Stimulated activated CD8-positive, alpha-beta memory T cell treated with anti-CD3 and anti-CD28 coated beads, Interleukin-15, amount 100 ng/mL, for 48 hours (primary cell): ENCODE results near the gene FOXP1.

Source experiments
- DNase-seq, 2 donors: peaks; one replicate each; pipeline ENCODE4 v3.0.0-alpha.2; 2020; ENCODE audit warnings: low read depth in 2 of 2

The FOXP1 gene

GRCh38 chr3:71266875-71267274 is 316.7 kb downstream of the FOXP1 start:
- no peak for DNase-seq

- no peak for DNase-seq
Measured at GRCh38 chr3:71265365-71265915, 318.1 kb downstream of the FOXP1 start.

GRCh38 chr3:71264840-71265239 is 318.7 kb downstream of the FOXP1 start:
- no peak for DNase-seq

DNA sequence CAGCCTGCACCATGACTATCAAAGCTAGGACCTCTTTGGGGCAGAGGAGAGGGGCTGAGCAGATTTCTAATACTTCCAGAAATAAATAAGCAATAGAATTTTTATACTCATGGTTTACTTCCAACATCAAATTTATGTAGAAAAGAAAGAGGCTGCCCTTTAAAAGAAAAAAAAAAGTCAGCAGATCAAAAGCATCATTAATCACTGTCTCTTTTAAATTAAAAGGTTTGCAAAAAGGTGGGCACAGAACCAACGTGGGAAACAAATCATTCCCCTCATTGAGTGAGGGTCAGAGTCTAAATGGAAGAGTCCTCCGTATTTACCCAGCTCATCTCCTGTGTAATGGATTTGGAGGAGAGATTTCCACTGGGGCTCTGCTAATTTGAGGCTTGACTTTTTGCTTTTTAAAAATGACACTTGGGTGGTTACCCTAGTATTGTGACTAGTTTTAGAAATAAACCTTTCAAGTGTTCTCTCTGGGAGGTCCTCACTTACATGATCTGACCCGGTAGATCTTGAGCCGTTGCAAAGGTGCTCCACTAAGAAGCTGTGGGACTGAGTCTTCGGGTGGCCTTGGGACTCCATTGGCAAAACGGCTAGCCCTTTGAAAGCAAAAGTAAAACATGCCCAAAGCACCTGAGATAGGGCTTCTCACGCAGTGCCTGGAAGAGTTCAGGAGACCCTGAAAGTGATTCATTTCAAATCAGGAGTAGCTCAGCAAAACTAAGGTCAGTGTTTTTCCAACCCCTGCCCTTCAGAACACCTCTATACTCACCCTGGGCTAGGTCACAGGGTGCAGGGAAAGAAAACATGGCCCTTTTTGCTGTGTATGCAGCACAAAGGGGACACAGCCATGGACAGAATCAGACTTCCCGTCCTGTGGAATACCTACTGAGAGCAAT is 320.9 kb downstream of the FOXP1 start:
- no peak for DNase-seq

DNA sequence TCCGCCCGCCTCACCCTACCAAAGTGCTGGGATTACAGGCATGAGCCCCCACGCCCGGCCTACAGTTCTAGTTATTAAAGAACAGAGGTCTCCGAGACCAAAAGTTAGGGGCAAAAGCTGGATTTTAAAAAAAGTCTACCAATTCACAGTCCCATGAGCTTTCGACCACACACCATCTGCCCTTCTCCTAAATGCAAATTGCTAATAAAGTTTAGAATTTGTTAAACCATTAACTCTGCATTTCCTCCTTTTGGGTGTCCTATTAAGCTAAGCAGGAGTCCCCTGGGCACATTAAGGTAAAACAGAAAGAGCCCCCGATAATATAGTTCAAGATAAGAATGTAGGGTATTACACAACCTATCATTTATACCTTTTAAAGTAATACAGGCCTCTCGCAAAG is 322.7 kb downstream of the FOXP1 start:
- DNase-seq, result no peak

DNA sequence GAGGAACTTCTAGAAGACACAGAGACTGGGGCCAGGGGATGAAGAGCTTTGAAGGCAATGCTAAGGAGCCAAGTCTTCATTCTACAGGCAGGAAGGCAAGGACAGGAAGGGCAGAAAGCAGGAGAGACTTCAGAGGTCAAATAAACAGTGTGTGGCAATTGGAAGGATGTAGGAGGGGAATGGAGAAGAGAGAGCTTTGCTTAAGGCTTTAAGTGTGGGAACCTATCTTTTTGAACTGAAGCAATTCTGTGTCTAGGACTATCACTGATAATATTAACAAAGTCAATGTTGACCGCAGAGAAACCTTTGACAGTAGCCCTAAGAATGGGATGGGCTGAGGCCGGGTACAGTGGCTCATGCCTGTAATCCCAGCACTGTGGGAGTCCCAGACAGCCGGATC is 325.0 kb downstream of the FOXP1 start:
- no peak for DNase-seq

DNA sequence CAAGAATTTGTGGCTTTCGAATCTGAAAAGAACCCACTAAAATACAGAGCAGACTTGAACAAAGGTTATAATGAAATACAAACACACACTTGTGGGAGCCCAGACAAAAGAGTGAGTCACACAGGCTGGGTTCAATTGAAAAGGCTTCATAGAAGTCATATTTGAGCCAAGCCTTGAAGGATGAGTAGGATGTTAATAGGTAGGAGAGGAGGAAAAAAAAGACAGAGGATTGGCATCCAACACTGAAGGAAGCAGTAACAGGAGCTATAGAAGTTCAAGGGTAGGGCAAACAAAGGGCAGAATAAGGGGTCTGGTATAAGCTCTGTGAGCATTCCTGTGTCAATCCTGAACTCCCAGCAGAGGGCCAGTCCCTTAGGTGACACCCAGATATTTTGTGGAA is 325.4 kb downstream of the FOXP1 start:
- DNase-seq, result no peak

GRCh38 chr3:71255498-71255897 is 328.0 kb downstream of the FOXP1 start:
- DNase-seq, result no peak

DNA sequence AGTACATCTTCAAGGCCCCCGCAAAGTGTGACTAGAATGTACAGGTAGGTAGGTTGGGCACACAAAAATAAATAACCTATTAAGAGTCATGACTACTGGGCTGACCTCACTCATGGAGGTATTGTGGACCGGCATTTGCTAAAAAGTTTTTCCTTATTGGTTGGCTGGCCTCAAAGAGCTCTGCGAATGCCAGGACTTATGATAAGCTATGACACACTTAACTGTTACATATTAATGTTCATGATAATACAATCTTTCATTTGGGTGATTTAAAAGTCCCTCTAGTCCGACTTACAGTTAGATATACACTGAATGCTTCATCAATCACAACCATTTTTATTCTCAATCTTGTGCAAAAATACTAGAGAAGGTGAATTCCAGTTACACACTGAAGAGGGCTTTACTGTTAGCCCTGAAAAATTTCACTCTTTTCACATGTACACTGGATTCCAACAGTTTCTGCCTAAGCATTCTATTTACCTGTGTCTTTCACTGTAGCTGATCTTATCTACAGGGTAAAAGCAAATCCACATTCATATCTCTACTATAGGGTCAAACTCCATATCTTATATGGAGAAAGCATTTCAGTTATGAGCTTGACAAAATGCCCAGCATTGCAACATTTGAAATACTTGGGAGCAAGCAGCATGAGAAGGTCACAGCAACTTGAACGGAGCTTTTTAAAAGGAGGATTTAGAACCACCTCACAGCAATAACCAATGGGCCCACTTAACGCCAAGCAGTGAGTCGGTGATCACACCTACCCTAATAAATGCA is 329.1 kb downstream of the FOXP1 start:
- DNase-seq, result no peak

DNA sequence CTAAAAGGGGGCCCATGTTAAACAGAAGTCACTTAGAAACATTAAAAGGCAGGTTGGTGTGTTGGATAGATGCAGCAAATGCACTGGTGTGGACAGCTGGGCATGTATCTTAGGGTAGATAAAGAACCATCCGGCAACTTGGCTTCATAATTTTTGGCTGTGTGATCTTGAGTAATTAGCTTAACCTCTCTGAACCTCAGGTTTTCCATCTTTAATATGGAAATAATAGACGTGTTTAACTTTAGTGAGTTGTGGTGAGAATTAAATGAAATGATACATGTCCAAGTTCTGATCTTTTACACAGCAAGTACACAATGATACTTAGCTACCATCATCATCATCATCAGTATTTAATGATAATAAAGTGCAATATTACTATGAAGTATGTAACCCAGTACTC is 330.4 kb downstream of the FOXP1 start:
- no peak for DNase-seq

GRCh38 chr3:71252466-71252865 is 331.1 kb downstream of the FOXP1 start:
- no peak for DNase-seq

DNA sequence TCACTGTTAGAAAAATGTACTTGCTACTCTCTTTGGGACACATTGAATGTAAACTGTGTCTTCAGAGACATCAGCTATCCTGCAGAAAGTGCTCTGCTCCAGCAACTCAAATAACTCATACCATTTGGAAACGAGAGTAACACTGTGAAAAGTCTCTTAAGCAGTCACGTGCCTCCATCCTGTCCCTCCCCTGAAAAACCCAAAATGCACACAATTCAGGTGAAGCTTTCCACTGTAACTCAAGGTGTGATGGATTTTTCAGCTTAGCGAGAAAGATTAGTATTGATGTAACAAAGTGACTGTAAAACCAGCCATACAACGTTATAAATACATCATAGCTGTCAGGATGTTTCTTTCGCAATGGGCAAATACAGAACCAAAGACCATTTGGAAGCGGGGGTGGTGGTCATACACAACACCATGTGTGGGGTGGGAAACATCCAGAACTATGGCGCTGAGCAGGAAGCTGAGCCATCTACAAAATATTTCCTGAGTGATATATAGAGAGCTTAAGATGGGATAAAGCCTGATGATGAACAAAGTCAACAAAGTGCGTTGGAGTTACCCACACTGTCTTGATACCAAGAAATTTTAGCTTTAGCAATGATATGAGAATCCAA is 332.3 kb downstream of the FOXP1 start:
- DNase-seq, result no peak

GRCh38 chr3:71250026-71250425 is 333.5 kb downstream of the FOXP1 start:
- no peak for DNase-seq

DNA sequence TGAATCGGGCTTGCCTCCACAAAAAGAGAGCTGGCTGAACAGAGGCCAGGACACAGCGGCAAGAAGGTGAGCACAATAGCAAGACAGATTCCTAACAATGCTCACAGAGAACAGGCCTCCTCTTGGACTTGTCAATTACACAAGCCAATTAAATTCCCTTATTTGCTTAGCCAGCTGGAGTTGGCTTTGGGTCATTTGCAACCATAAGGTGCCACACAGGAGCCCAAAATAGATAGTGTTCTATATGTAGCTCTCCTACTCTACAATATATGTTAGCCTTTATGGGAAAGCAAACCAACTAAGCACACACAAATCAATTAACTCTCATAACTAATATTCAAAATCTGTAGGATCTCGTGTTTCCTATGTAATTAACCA is 335.6 kb downstream of the FOXP1 start:
- DNase-seq, result no peak

GRCh38 chr3:71247221-71247957 is 336.1 kb downstream of the FOXP1 start:
- DNase-seq, result no peak

DNA sequence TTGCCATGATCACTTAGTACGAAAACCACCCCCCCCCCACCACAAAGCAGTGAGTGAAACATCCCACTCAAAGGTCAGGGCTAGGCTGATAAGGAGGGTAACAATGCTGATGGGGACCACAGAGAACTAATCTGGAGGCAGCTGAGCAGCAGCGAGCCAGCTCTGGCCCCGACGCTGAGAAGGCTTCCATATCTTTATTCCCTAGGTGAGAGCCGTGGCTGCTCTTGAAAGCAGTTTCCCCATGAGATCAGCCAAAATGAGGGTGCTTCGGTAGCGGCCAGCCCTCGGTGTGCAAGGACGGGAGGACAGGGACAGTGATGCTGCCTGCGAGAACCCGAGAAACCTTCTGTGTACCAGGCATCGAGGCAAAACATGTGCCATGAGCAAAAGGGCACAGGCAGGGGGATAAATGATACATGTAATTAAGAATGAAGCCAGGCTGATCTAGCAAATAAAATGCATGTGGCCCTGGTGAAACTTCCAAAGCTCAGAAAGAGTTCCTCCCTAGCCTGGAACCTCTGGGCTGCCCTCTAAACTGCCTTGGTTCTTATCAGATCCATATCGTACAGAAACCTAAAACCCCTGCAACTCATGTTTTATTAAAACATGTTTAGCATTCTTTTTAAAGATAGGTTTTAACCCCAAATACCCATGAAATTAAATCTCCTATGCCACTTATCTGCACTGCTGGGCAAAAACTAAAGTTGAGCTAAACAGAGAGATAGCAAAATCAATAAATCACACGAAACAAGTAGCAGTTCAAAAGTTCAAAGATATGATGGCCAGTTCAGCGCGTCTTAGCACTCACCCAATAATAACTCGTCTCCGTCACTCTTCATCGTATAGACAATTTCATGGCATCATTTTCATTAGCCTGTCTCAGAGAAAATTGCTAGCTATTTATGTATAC is 337.3 kb downstream of the FOXP1 start:
- DNase-seq, result no peak

GRCh38 chr3:71244826-71245488 is 338.6 kb downstream of the FOXP1 start:
- DNase-seq, result no peak

GRCh38 chr3:71244153-71244825 is 339.2 kb downstream of the FOXP1 start:
- DNase-seq, result no peak

DNA sequence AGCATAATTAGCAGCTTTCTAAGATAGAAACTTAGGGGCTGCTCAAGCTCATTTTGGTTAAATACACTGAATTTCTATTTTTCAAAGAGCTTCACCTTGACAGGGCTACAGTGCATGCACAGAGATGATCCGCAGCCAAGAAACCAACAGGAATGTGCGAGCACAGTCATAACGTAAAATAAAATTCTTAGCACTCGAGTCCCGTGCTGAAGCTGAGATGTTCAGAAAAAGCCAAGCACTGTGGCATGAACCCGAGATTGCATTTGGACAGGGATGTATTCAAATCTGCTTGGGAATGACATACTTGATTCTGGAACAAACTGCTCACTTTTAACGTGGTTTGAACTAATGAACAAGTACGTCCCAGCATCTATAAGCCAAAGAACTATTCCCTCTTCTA is 340.3 kb downstream of the FOXP1 start:
- DNase-seq, result no peak
